Activated CD8-positive, alpha-beta memory T cell treated with anti-CD3 and anti-CD28 coated beads for 1 hour (primary cell): Measurements from ENCODE around the gene CYB5RL.
"Not testable (repeated sequence)": the region's sequence is repeated elsewhere in the genome, so short reads cannot be mapped to it uniquely, and the experiment has no call there.

ENCODE experiments used
- DNase-seq, 2 donors: peaks; one replicate each; pipeline ENCODE4 v3.0.0-alpha.2; 2020; ENCODE audit warnings: low read depth in 1 of 2; ENCODE audit errors: extremely low read depth in 1 of 2

The CYB5RL gene

DNA sequence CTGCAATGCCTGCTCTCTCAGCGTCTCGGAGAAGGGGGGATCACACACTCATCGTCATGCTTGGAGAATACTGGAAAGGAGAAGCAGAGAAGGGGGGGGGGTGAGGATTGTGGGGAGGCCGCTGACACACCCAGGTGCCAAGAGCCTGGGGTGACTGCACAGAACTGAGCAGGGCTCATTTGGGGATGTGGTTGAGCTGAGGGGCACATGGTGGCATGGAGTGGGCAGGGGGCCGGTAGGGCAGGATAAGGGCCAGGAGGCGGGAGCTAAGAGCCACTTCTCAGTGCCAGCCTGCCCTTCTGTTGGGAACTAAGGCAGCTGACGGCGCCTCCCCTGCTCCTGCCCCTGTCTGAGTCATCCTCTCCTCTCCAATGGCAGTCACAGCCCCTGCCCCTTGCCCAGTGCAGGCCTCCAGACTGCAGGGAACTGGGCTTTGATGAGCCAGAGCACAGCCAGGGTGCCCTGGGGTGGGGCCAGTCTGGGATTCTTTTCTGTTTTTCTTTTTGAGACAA, 27.3 kb upstream of the CYB5RL start:
- no peak for DNase-seq

- no peak for DNase-seq
Observed at GRCh38 chr1:54225986-54226559, 26.2 kb upstream of the CYB5RL start.

- no peak for DNase-seq
Observed at GRCh38 chr1:54225378-54225777, 25.5 kb upstream of the CYB5RL start.

- no peak for DNase-seq
Observed at GRCh38 chr1:54224233-54224632, 24.4 kb upstream of the CYB5RL start.

DNA sequence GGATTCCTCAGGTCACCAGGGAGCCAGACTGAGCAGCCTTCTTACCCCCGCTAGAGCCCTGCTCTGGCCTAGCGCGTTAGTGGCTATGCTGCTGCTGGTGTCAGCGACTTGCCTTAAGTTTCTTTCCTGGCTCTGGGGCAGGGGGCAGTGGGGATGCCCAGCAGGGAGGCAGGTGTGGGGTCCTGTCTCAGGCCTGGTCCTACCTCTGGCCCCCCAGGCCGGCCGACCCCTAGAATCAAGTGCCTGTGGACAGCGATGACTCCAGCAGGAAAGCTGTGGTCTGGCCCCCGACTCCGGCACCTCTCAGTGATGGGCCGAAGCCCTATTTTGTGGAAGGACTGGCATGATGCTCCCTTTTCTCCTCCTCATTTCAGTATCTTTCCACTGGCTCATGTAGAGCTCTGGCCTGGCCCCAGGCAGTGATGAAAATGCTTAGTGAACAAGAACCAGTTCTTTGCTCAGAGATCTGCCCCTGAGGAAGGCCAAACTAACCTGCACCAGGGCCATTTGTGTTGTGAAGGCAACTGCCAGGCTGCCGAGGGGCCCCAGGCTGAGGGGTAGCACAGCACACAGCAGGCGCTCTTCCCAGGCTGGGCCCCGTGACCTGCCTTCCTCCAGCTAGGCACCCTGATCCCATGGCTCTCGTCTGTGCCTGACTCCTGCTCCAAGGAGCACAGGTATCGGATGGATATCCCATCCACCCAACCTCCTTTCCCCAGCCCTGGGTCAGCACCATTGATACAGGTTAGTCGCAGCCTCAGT, 23.8 kb upstream of the CYB5RL start:
- no peak for DNase-seq

DNA sequence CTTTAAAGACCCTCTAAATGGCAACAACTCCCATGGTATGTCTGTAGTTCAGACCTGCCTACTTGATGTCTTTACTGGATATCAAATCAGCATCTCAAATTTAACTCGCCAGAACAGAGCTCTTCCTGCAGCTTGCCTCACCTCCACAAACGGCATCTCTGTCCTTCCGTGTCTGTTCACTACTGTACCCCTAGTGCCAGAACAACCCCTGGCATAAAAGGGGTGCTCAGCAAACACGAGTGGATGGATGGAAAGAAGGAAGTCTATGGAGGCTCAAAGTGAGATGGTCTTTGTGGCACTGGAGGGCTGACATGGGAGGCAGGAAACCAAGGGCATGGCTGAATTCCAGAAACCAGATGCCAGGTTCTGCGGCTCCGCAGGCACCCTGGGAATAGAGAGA, 22.9 kb upstream of the CYB5RL start:
- no peak for DNase-seq

DNA sequence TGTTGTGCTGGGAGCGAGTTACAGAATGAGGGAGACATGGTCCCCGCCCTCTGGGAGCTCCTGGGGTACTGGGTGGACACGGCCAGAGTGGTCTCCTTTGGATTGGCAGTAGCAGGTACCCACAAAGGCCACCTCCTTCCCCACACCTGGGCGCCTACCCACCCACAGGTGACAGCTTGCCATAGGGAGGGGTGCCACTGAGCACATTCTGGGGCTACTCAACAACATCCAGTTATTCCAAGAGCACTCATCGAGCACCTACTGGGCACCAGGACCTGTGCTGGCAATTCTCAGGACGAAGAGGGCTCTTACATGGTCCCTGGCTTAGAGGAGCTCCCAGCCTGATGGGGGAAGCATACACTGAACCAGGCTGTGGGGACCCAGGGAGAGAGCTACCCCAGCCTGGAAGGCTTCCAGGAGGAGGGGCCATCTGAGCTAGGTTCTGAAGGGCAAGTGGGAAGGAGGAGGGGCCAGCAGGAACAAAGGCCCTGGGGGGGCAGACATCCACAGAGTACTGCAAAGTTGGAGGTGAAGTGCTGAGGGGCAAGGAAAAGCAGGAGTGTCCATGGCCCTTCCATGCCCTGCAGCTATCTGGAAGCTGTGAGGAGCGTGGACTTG, 22.1 kb upstream of the CYB5RL start:
- DNase-seq = no peak

DNA sequence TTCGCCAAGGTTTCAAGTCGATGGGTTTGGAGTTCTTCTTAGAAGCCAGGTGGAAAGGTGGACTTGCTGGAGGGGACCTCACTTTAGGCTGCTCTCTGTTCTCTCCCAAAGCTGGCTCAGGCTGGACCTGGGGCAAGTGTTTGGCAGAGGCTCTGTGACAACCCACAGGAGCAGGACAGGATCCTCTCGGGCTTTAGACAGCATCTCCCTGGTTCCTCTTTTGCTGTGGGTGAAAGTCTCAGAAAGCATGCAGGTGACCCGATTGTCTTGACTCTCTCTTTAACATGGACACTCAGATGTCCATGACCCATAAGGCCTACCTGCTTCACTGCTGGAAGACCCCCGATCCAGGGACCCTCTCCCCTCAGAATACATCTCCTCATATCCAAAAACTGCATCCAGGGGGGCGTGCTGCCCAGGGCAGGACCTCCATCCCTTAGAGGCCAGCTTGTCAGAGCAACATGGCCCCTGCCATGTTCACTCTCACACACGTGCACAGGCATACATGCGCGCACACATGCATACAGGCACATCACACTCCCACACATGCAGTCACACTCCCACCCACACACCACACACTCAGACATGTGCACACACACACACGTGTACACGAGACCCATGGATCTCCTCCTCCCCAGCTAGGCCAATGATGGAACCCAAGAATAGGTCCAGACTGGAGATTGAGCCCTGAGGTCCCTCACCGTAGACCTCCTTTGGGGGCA, 21.4 kb upstream of the CYB5RL start:
- DNase-seq = no peak

GRCh38 chr1:54220004-54220811, 20.4 kb upstream of the CYB5RL start:
- no peak for DNase-seq

GRCh38 chr1:54219688-54220003, 19.8 kb upstream of the CYB5RL start:
- DNase-seq = no peak

DNA sequence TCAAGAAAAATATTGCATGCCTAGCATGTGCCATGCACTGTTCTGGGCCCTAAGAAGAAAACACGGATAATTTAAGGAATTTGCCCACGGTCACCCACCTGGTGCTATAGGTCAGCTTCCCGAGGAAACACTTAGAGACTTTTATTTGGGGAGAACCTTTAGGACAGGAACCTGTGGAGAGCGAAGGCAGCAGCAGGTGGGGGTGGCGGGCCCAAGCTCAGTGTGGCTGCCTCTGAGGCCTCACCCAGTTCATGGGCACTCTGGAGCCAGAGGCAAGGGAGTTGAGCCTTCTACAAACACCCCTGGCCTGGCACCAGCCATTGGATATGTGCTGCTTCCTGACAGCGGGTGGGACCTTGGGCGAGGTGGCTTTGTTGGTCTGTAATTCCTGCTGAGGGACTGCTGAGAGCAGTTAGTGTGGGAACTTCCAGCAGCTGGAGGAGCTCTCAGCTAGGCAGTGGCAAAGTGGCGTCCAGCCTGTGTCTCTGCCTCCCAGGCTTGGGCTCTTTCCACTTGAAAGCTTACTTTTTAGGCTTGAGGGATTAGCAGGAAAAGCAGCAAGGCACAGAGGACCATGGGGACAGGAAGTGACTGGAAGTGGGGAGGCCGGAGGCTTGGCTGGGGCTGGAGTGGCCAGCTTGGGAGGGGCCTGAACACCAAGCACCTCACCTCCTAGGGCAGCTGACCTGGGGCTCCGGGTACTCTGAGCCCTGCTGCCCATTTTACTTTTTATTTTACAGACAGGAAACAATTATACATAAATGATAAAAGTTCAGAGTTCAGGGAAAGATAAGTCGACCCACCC, 19.3 kb upstream of the CYB5RL start:
- DNase-seq = no peak

DNA sequence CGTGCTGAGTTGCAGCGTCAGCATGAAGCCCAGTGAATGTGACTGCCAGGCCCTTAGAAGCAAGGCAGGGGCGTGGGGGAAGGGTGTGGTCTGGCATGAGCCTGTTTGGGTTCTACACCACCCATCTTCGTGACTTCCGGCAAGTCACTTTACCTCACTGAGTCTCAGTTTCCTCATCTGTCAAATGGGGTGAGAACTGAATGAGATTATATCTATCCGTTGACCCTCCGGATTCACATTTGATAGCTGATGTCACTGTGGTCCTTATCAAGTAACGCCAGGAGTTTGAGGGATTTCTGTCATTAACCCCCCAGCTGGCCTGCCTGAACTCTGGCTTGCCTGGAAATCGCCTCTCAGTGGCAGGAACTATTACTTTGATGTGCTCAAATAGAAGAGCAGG, 15.7 kb upstream of the CYB5RL start:
- no peak for DNase-seq

GRCh38 chr1:54212872-54213271, 13.0 kb upstream of the CYB5RL start:
- DNase-seq = no peak

DNA sequence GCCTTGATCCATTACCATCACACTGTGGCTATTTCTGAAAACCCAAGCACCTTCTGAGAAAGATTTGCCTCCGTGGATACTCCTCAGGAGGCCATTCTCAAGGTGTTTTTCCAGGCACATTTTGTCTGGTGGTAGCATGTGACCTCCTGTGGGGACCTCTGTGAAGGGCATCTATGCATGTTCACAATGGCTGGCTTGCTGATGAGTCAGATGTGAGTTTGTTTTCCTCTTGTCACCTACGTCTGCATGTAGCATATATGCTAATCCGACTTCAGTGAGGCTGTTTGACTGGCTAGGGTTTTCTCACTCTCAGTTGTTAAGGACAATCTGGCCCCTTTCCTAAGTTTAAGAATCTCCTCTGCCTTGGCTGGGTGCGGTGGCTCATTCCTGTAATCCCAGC, 8.1 kb upstream of the CYB5RL start:
- DNase-seq = not testable (repeated sequence)

- DNase-seq = no peak
Observed at GRCh38 chr1:54207287-54207686, 7.5 kb upstream of the CYB5RL start.

DNA sequence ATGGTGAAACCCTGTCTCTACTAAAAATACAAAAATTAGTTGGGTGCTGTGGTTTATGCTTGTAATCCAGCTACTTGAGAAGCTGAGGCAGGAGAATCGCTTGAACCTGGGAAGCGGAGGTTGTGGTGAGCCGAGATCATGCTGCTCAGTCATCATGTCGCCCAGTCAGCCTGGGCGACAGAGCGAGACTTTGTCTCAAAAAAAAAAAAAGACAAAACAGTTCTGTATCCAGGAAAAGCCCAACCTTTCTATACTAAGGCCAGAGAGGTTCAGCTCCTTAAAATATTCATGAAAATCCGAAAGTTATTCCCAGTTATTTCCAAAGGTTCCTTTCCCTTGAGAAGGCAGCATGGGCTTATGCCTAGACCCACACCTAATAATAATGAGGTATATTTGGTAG, 4.4 kb upstream of the CYB5RL start:
- DNase-seq = no peak

GRCh38 chr1:54200519-54200997, 728 bp upstream of the CYB5RL start:
- no peak for DNase-seq

DNA sequence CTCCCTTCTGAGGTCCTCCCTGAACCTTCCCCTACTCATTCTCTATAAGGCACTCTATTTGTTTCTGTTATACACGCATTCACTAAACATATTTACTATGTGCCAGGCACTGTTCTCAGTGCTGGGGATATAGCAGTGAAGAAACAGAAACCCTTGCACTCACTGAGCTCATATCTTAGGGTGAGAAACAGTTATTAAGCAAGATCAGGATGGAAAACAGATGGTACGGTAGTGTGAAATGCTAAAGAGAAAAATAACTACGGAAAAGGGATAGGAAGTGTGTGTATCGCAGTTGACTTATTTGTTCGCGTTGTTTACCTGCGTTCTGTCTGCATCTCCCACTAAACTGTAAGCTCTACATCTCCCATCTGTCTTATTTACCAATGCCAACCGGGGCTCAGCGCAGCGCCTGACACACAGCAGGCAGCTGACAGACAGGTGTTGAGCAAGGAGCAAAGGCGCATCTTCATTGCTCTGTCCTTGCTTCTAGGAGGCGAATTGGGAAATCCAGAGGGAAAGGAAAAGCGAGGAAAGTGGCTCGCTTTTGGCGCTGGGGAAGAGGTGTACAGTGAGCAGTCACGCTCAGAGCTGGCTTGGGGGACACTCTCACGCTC, 572 bp downstream of the CYB5RL start:
- no peak for DNase-seq

GRCh38 chr1:54193453-54193852, 6.4 kb downstream of the CYB5RL start:
- no peak for DNase-seq
